ENCODE data around the gene CD68.

CD68 gene

DNA sequence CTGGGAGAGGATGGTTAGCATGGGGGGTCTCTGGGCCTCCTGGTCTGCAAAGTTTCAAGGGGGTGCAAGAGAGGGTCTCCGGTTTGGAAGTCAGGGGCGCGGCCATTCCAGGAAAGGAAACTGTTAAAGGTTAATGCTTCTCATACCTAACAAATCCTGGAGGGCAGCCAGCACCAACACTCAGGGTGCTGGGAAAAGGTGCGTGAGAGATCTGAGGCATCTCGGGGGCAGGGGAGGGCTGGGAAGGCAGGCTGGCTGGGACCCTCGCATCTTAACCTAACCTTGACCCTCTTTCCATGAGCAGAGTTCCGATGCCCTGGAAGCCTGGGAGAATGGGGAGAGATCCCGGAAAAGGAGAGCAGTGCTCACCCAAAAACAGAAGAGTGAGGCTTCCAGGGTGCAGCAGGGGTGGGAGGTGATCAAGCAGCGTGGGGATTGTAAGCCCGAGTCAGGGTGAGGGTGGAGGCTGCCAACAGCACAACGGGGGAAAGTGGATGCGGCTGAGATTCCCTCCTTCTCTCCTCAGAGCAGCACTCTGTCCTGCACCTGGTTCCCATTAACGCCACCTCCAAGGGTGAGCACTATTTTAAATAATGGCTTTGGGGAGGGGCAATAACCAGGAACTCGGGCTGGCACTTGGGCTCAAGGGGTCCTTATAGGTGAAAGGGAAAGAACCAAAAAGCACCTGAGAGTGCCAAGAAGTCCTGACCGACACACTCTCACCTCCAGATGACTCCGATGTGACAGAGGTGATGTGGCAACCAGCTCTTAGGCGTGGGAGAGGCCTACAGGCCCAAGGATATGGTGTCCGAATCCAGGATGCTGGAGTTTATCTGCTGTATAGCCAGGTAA is 19.9 kb upstream of the CD68 start:
- DNase-seq = no peak

DNA sequence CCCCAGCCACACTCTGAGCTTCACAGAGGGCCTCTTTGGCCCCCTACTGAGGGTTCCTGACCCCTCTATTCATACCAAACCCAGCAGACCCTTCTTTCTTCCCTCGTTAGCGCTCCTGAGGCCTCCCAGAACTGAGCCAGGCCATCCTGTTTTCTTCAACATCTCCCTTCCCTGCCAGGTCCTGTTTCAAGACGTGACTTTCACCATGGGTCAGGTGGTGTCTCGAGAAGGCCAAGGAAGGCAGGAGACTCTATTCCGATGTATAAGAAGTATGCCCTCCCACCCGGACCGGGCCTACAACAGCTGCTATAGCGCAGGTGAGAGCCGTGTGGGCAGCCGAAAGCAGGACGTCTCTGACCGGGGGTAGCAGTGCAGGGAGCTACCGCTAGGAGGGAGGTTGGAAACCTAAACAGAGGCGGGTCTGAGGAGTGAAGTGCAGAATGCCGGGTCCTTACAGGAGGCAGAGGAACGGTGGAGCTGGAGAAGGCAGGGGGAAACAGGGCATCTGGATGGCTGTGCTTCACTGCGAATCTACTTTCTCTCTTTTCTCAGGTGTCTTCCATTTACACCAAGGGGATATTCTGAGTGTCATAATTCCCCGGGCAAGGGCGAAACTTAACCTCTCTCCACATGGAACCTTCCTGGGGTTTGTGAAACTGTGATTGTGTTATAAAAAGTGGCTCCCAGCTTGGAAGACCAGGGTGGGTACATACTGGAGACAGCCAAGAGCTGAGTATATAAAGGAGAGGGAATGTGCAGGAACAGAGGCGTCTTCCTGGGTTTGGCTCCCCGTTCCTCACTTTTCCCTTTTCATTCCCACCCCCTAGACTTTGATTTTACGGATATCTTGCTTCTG is 19.0 kb upstream of the CD68 start:
- DNase-seq = peak; percentile 65

DNA sequence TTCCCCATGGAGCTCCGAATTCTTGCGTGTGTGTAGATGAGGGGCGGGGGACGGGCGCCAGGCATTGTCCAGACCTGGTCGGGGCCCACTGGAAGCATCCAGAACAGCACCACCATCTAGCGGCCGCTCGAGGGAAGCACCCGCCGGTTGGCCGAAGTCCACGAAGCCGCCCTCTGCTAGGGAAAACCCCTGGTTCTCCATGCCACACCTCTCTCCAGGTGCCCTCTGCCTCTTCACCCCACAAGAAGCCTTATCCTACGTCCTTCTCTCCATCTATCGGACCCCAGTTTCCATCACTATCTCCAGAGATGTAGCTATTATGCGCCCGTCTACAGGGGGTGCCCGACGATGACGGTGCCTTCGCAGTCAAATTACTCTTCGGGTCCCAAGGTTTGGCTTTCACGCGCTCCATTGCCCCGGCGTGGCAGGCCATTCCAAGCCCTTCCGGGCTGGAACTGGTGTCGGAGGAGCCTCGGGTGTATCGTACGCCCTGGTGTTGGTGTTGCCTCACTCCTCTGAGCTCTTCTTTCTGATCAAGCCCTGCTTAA is 18.3 kb upstream of the CD68 start:
- DNase-seq = peak; percentile 87

- peak; percentile 93 for DNase-seq
Measured at GRCh38 chr17:7561589-7562207, 17.7 kb upstream of the CD68 start, which contains the start of gene SENP3. Gene SENP3, plus strand, starts transcription at chr17:7561919. Its CDS starts 1,158 bp downstream, at chr17:7563077.

GRCh38 chr17:7562208-7562605 is 17.2 kb upstream of the CD68 start:
- DNase-seq = no peak

GRCh38 chr17:7563115-7563869 is 16.1 kb upstream of the CD68 start:
- DNase-seq = no peak

GRCh38 chr17:7569571-7569970 is 9.9 kb upstream of the CD68 start:
- no peak for DNase-seq

DNA sequence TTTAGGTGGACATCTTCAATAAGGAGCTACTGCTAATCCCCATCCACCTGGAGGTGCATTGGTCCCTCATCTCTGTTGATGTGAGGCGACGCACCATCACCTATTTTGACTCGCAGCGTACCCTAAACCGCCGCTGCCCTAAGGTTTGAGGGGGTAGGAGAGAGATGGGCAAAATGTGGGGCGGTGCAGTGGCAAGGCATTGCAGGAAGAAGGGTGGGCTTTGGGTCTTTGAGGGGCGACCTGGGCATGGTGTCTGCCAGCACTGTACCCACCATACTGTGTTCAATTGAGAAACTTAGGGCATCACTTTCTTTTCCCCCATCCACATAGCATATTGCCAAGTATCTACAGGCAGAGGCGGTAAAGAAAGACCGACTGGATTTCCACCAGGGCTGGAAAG is 9.1 kb upstream of the CD68 start:
- DNase-seq = no peak

DNA sequence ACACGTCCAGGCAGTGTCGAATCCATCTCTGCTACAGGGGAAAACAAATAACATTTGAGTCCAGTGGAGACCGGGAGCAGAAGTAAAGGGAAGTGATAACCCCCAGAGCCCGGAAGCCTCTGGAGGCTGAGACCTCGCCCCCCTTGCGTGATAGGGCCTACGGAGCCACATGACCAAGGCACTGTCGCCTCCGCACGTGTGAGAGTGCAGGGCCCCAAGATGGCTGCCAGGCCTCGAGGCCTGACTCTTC is 7.2 kb upstream of the CD68 start:
- no peak for DNase-seq

DNA sequence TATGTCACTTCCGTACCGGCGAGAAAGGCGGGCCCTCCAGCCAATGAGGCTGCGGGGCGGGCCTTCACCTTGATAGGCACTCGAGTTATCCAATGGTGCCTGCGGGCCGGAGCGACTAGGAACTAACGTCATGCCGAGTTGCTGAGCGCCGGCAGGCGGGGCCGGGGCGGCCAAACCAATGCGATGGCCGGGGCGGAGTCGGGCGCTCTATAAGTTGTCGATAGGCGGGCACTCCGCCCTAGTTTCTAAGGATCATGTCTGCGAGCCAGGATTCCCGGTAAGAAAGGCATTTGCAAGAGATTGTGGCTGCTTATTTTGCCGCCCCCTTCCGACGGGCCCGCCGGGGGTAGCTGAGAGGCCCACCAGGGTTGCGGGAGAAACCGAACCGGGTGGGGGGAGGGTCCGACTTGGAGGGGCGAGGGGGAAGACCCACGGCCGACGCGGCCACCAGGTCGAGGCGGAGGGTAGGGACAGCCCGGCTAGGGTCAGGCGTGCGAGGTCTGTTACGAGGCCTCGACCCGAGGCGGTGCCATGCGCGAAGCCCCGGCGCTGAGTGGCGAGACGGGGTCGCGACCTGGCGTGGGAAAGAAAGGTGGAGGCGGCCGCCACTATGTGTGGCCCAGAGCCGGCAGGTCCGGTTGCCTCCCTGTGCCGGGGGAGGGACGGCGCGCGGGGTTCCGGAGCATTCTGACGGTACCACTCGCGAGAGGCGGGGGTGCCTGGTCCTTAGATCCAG is 6.7 kb upstream of the CD68 start:
- peak; percentile 99 for DNase-seq

- DNase-seq = peak; percentile 91
Measured at GRCh38 chr17:7573324-7574080, 5.9 kb upstream of the CD68 start.

DNA sequence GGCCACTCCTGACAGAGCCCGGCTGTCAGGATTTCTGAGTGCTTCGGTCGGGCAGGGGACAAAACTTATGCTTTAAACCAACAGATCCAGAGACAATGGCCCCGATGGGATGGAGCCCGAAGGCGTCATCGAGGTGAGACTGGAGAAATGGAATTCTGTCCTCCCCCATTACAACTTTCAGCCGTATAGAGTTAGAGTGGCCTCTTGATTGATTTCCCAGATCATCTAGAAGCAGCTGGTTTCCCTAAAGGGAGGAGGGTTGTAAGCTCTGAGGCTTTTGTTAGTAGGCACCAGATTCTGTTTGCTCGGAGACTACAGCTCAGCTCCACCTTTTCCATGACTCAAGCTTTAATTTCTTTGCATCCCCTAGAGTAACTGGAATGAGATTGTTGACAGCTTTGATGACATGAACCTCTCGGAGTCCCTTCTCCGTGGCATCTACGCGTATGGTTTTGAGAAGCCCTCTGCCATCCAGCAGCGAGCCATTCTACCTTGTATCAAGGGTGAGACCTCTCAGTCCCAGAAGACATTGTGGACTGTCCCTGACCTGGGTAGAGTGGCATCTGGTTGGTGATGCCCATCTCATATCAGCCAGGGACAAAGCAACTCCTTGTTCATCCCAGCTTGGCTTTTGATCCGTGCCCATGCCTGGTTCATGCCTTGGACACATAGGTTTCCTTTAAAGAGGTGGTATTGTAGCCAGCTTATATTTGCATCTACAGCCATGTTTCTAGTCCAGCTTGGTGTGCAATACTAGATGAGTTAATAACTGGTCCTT is 5.1 kb upstream of the CD68 start:
- DNase-seq = no peak

GRCh38 chr17:7575481-7575883 is 4.0 kb upstream of the CD68 start:
- DNase-seq = no peak

DNA sequence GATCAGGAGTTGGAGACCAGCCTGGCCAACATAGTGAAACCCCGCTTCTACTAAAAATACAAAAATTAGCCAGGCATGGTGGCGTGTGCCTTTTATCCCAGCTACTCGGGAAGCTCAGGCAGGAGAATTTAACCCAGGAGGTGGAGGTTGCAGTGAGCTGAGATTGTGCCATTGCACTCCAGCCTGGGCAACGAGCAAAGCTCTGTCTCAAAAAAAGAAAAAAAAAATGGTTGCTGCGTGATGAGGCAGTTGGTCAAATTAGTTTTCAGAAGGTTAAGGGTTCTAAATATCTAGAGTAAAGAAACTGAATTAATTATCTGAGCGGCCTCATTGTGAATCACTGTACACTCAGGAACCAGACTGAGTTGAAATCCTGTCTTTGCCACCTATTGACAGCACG is 3.5 kb upstream of the CD68 start:
- no peak for DNase-seq

DNA sequence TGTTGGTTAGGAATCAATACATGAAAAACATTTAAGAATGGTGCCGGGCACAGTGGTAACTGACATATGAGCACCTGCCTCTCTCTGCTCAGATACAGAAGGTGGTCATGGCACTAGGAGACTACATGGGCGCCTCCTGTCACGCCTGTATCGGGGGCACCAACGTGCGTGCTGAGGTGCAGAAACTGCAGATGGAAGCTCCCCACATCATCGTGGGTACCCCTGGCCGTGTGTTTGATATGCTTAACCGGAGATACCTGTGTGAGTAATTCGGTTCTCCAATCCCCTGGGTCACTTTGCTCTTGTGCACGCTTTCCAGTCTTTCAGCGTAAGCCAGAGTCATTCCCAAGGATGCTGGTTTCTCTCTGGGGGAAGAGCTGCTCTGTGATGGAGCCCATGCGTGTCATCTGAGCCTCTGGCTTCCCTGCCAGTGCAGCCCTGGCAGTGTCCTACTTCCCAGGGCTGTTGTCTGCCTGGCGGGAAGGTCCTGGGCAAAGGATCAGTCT is 3.0 kb upstream of the CD68 start:
- no peak for DNase-seq

DNA sequence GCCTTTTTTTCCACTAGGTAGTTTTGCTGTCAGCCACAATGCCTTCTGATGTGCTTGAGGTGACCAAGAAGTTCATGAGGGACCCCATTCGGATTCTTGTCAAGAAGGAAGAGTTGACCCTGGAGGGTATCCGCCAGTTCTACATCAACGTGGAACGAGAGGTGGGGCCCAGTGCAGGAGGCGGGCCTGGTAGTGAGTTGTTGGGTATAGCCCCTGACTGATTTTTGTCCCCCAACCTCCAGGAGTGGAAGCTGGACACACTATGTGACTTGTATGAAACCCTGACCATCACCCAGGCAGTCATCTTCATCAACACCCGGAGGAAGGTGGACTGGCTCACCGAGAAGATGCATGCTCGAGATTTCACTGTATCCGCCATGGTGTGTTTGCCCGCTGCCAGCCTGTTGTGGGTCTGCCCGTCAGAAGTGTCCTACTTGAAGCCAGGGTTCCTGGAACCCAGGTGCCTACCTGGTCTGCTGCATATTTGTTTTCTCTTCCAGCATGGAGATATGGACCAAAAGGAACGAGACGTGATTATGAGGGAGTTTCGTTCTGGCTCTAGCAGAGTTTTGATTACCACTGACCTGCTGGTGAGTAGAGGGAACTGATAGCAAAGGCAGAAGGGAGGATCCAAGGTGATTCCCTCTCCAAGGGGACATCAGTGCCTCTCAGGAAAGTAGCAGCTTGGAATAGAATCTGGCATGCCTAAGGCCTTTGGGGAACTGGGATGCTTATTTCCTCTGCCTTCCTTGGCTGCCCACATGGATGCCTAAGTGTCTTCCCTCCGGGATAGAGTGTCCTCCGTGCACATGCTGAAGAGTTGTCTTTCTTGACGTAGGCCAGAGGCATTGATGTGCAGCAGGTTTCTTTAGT is 1.9 kb upstream of the CD68 start:
- DNase-seq = no peak

GRCh38 chr17:7579834-7580603 is 581 bp downstream of the CD68 start:
- peak; percentile 44 for DNase-seq
